Measurements from ENCODE around the gene XPO4.

DNA sequence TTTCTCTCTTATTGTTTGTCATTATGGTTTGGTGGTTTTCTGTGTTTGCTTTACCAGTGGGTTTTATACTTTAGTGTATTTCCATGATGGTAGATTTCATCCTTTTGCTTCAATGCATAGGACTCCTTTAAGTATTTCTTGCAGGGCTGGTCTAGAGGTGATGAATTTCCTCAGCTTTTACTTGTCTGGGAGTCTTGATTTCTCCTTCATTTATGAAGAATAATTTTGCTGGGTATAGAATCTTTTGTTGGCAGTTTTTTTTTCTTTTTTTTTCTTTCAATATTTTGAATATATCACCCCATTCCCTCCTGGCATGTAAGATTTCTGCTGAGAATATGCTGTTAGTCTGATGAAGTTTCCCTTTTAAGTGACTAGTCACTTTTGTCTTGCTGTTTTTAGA, 148.5 kb downstream of the XPO4 start:
- TF ChIP-seq, protein P1, sequence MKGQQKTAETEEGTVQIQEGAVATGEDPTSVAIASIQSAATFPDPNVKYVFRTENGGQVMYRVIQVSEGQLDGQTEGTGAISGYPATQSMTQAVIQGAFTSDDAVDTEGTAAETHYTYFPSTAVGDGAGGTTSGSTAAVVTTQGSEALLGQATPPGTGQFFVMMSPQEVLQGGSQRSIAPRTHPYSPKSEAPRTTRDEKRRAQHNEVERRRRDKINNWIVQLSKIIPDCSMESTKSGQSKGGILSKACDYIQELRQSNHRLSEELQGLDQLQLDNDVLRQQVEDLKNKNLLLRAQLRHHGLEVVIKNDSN (IDR thresholded peaks at IDR 0.05), result no peak
- TF ChIP-seq, protein P2, sequence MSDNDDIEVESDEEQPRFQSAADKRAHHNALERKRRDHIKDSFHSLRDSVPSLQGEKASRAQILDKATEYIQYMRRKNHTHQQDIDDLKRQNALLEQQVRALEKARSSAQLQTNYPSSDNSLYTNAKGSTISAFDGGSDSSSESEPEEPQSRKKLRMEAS (IDR thresholded peaks at IDR 0.05), result no peak
- TF ChIP-seq, protein P3, sequence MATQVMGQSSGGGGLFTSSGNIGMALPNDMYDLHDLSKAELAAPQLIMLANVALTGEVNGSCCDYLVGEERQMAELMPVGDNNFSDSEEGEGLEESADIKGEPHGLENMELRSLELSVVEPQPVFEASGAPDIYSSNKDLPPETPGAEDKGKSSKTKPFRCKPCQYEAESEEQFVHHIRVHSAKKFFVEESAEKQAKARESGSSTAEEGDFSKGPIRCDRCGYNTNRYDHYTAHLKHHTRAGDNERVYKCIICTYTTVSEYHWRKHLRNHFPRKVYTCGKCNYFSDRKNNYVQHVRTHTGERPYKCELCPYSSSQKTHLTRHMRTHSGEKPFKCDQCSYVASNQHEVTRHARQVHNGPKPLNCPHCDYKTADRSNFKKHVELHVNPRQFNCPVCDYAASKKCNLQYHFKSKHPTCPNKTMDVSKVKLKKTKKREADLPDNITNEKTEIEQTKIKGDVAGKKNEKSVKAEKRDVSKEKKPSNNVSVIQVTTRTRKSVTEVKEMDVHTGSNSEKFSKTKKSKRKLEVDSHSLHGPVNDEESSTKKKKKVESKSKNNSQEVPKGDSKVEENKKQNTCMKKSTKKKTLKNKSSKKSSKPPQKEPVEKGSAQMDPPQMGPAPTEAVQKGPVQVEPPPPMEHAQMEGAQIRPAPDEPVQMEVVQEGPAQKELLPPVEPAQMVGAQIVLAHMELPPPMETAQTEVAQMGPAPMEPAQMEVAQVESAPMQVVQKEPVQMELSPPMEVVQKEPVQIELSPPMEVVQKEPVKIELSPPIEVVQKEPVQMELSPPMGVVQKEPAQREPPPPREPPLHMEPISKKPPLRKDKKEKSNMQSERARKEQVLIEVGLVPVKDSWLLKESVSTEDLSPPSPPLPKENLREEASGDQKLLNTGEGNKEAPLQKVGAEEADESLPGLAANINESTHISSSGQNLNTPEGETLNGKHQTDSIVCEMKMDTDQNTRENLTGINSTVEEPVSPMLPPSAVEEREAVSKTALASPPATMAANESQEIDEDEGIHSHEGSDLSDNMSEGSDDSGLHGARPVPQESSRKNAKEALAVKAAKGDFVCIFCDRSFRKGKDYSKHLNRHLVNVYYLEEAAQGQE (IDR thresholded peaks at IDR 0.05; ENCODE audit: low read depth), result no peak

Measured in Ishikawa (cell line).